HG03064 (cell line): ENCODE data around the gene PIAS4.

Experiments
- ATAC-seq: cut with Tn5 transposase; IDR thresholded peaks from one replicate; pipeline ENCODE4 v1.9.1; 2021; ENCODE audit warnings: low read depth; ENCODE audit not compliant: unreplicated experiment

Gene PIAS4

GRCh38 chr19:3976495-3977241, 30.9 kb upstream of the PIAS4 start:
- no peak for ATAC-seq

GRCh38 chr19:3977242-3978143, 30.0 kb upstream of the PIAS4 start:
- ATAC-seq = no peak

GRCh38 chr19:3978145-3978544, 29.4 kb upstream of the PIAS4 start:
- ATAC-seq = no peak

- ATAC-seq = no peak
Measured at GRCh38 chr19:3979289-3979673, 28.3 kb upstream of the PIAS4 start.

- no peak for ATAC-seq
Measured at GRCh38 chr19:3979674-3980352, 27.7 kb upstream of the PIAS4 start.

- ATAC-seq = no peak
Measured at GRCh38 chr19:3980353-3981251, 26.9 kb upstream of the PIAS4 start.

- no peak for ATAC-seq
Measured at GRCh38 chr19:3981373-3981735, 26.2 kb upstream of the PIAS4 start.

- ATAC-seq = no peak
Measured at GRCh38 chr19:3981736-3982681, 25.5 kb upstream of the PIAS4 start.

- ATAC-seq = no peak
Measured at GRCh38 chr19:3982701-3983541, 24.6 kb upstream of the PIAS4 start.

- ATAC-seq = no peak
Measured at GRCh38 chr19:3983542-3983914, 24.0 kb upstream of the PIAS4 start.

GRCh38 chr19:3983936-3984583, 23.5 kb upstream of the PIAS4 start:
- no peak for ATAC-seq

- no peak for ATAC-seq
Measured at GRCh38 chr19:3984584-3984907, 23.0 kb upstream of the PIAS4 start.

- no peak for ATAC-seq
Measured at GRCh38 chr19:3984908-3985642, 22.5 kb upstream of the PIAS4 start, which contains the start of gene EEF2. TSS of gene EEF2 (minus strand) at chr19:3985463. CDS start at chr19:3985380, 83 bp downstream.

- ATAC-seq = no peak
Measured at GRCh38 chr19:3985643-3986259, 21.8 kb upstream of the PIAS4 start.

GRCh38 chr19:3986260-3987041, 21.1 kb upstream of the PIAS4 start:
- no peak for ATAC-seq
